Fibroblast of lung (primary cell): ENCODE results near the gene SH3PXD2A. TPM values are rescaled to one million over a fixed set of nuclear protein-coding genes. Genes with fewer than 3 reads are reported as not detected.

ENCODE experiments used
- DNase-seq, 2 donors: peaks; one replicate each; pipeline versions ENCODE4 v3.0.0 to v3.0.0-alpha.2; 2010; ENCODE audit warnings: low read depth in 2 of 2
- H2AFZ ChIP-seq: 2 replicates; pipeline ENCODE4 v1.5.1; 2012; ENCODE audit warnings: low read length, control low read depth, inconsistent platforms
- H3K27ac ChIP-seq: 2 replicates; pipeline ENCODE4 v1.5.1; 2011; ENCODE audit warnings: low read length, control low read depth; ENCODE audit not compliant: insufficient read depth
- H3K27me3 ChIP-seq: 2 replicates; pipeline ENCODE4 v1.5.1; 2011; ENCODE audit warnings: mild to moderate bottlenecking, low read length; ENCODE audit not compliant: control insufficient read depth, insufficient read depth
- H3K36me3 ChIP-seq: 2 replicates; pipeline ENCODE4 v1.5.1; 2011; ENCODE audit warnings: low read length; ENCODE audit not compliant: control insufficient read depth, insufficient read depth
- H3K4me1 ChIP-seq: 2 replicates; pipeline ENCODE4 v1.5.1; 2011; ENCODE audit warnings: low read length; ENCODE audit not compliant: control insufficient read depth, insufficient read depth; ENCODE audit errors: extremely low read depth
- H3K4me2 ChIP-seq: 2 replicates; pipeline ENCODE4 v1.5.1; 2011; ENCODE audit warnings: low read length, control low read depth; ENCODE audit not compliant: insufficient read depth; ENCODE audit errors: extremely low read depth
- H3K4me3 ChIP-seq, 4 experiments: fragments of 200-600 bp in 1 of 4; sonication (generic) in 1 of 4; replicated peaks in 1 of 4; 2 replicates each; pipeline ENCODE4 v1.5.1; 2011 to 2016; ENCODE audit warnings: low read length in 4 of 4, low read depth in 3 of 4, mild to moderate bottlenecking in 3 of 4, control low read depth in 2 of 4, inconsistent platforms in 1 of 4, mixed read lengths in 1 of 4; ENCODE audit not compliant: insufficient read depth in 1 of 4; ENCODE audit errors: control extremely low read depth in 1 of 4
- H3K79me2 ChIP-seq: 2 replicates; pipeline ENCODE4 v1.5.1; 2012; ENCODE audit warnings: mild to moderate bottlenecking, low read length, inconsistent platforms; ENCODE audit not compliant: control insufficient read depth, insufficient read depth
- H3K9ac ChIP-seq: 2 replicates; pipeline ENCODE4 v1.5.1; 2011; ENCODE audit warnings: mild to moderate bottlenecking, low read length, control low read depth; ENCODE audit not compliant: insufficient read depth
- H3K9me3 ChIP-seq: 2 replicates; pipeline ENCODE4 v1.5.1; 2012; ENCODE audit warnings: low read depth, low read length; ENCODE audit not compliant: control insufficient read depth, insufficient read depth
- H4K20me1 ChIP-seq: 2 replicates; pipeline ENCODE4 v1.5.1; 2011; ENCODE audit warnings: low read length; ENCODE audit not compliant: control insufficient read depth, insufficient read depth; ENCODE audit errors: extremely low read depth
- CTCF ChIP-seq, 2 donors: IDR thresholded peaks in 1 of 2; conservative IDR thresholded peaks in 1 of 2; 1 replicate in 1 of 2; 2 replicates in 1 of 2; pipeline ENCODE4 v1.5.1; 2011 to 2012; ENCODE audit warnings: low read length in 2 of 2, control low read depth in 1 of 2, inconsistent platforms in 1 of 2, low read depth in 1 of 2, mild to moderate bottlenecking in 1 of 2
- EZH2 ChIP-seq: IDR thresholded peaks from 2 replicates; pipeline ENCODE4 v1.5.1; 2012; ENCODE audit warnings: low read length, control low read depth, mild to moderate bottlenecking; ENCODE audit errors: missing control alignments
- polyA plus RNA-seq, 2 donors: library from polyadenylated mRNA; depleted of rRNA in 1 of 2; stranded (reverse) in 1 of 2; unstranded in 1 of 2; fragments of >200 nt; gene quantifications; 2 replicates each; pipeline ENCODE4 v1.2.1, GENCODE V29; 2011 to 2012; ENCODE audit warnings: missing spikeins in 1 of 2
- total RNA-seq: library from RNA; depleted of rRNA; stranded (reverse); fragments of >200 nt; gene quantifications from 2 replicates; pipeline ENCODE4 v1.2.1, GENCODE V29; 2014

Gene SH3PXD2A
- total and polyA plus RNA-seq, 2 donors (not counting 1 experiment from before 2014, with no cell fraction given), result 25.5 to 33.2 TPM

- H3K4me3 ChIP-seq, result no peak overlapping the region
- no peaks in the 10 kb centered on the region for H3K4me1 ChIP-seq
- H3K27me3 ChIP-seq, result no peaks in the 10 kb centered on the region
- H3K9ac ChIP-seq, result no peak overlapping the region
- H3K36me3 ChIP-seq, result peaks cover 4% of the 10 kb centered on the region
- TF ChIP-seq CTCF (conservative IDR thresholded peaks at IDR 0.05 in 1 of 2, IDR thresholded peaks at IDR 0.05 in 1 of 2; ENCODE audit: low read depth in 1 of 2, low read length in 2 of 2) (no peak), EZH2 (no peak)
- H3K27ac ChIP-seq, result no peak overlapping the region
- H3K9me3 ChIP-seq, result no peaks in the 10 kb centered on the region
- H3K4me2 ChIP-seq, result no peak overlapping the region
- H4K20me1 ChIP-seq, result no peaks in the 10 kb centered on the region
- no peaks in the 10 kb centered on the region for H3K79me2 ChIP-seq
- H2AFZ ChIP-seq, result no peak overlapping the region
- no peak for DNase-seq
Observed at GRCh38 chr10:103800089-103800488, 55.3 kb downstream of the SH3PXD2A start.

DNA sequence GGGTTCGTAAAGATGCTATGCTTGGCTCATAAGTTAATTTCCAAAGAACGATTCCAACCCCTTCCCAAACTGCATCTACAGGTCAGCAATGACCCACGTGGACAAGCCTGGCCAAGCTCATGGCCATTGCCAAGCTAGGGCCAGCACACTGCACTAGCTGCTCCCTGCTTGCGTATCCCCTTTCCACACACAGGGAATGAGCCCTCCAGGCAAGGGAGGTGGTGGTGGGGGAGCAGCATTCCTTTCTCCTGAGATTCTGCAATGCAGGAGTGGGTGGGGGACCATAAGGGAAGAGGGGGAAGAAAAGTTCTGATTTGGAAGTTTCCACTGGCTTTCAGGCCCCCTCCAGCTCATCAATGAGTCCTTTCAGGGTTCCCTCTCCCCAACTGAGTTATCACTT lies 56.0 kb downstream of the SH3PXD2A start:
- no peak for DNase-seq
- no peaks in the 10 kb centered on the region for H3K27me3 ChIP-seq
- peaks cover 4% of the 10 kb centered on the region for H3K36me3 ChIP-seq
- no peak overlapping the region for H3K4me2 ChIP-seq
- no peak overlapping the region for H3K9ac ChIP-seq
- H3K4me3 ChIP-seq, result no peak overlapping the region
- no peak overlapping the region for H2AFZ ChIP-seq
- TF ChIP-seq CTCF (conservative IDR thresholded peaks at IDR 0.05 in 1 of 2, IDR thresholded peaks at IDR 0.05 in 1 of 2; ENCODE audit: low read depth in 1 of 2, low read length in 2 of 2), result no peak
- TF ChIP-seq EZH2, result no peak
- no peaks in the 10 kb centered on the region for H4K20me1 ChIP-seq
- H3K9me3 ChIP-seq, result no peaks in the 10 kb centered on the region
- H3K79me2 ChIP-seq, result no peaks in the 10 kb centered on the region
- no peaks in the 10 kb centered on the region for H3K4me1 ChIP-seq
- H3K27ac ChIP-seq, result no peak overlapping the region

GRCh38 chr10:103798511-103798910 lies 56.9 kb downstream of the SH3PXD2A start:
- no peak overlapping the region for H3K4me3 ChIP-seq
- H3K9ac ChIP-seq, result no peak overlapping the region
- H3K4me1 ChIP-seq, result no peaks in the 10 kb centered on the region
- no peak overlapping the region for H3K4me2 ChIP-seq
- H4K20me1 ChIP-seq, result no peaks in the 10 kb centered on the region
- no peak overlapping the region for H2AFZ ChIP-seq
- no peaks in the 10 kb centered on the region for H3K9me3 ChIP-seq
- peaks cover 4% of the 10 kb centered on the region for H3K36me3 ChIP-seq
- no peaks in the 10 kb centered on the region for H3K27me3 ChIP-seq
- no peak overlapping the region for H3K27ac ChIP-seq
- H3K79me2 ChIP-seq, result no peaks in the 10 kb centered on the region
- no peak for DNase-seq
- TF ChIP-seq EZH2, result no peak
- TF ChIP-seq CTCF (conservative IDR thresholded peaks at IDR 0.05 in 1 of 2, IDR thresholded peaks at IDR 0.05 in 1 of 2; ENCODE audit: low read depth in 1 of 2, low read length in 2 of 2), result no peak
